Measurements from ENCODE around the gene ZDHHC18.

DNA sequence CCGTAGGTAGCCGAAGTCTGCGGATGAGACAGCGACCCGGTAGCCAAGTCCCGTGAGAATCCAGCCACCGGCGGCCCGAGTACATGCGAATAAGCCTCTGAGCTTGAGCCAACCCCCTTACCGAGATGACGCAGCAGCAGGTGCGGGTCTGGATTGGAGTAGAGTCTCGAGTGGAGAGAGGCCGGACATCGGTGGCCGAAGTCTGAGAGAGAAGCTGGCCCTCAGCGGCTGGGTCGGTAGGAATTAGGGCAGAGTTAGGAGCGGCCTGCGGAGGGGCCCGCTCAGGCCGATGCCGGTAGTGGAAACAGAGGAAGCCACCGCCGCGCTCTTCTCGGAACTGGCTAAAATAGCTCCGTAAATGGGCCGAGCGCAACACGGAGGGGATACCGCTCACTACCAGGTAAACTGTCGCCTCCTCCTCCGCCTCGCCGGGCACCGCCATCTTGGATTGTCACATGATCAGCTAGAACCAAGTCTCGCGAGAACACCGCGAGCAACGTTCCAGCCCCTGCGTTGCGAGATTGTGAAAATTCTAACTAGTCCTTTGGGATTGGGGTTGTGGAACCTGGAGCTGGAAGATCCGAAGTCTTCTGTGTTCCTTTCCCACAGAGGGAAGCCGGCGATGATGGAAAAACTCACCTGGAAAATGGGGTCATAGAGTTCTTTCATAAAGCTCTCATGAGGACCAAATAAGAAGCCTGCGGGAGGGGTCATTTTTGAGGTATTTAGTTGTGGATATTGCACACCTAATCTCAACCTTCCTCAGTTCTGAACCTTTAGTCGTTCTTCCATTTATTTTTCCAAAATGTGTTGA is 73.7 kb downstream of the ZDHHC18 start, which contains the start of gene GPATCH3:
- peak; percentile 92 for TF ChIP-seq POLR2A (IDR thresholded peaks at IDR 0.05; ENCODE audit: low read depth, low read length)
- peak; percentile 83 for TF ChIP-seq POLR2AphosphoS5 (IDR thresholded peaks at IDR 0.05; ENCODE audit: low read depth, low read length)
- peak; percentile 95 for TF ChIP-seq TAF1 (IDR thresholded peaks at IDR 0.05; ENCODE audit: borderline replicate concordance, low read depth, low read length)
